ENCODE data around the gene SLC12A8. TPM values are rescaled to one million over a fixed set of nuclear protein-coding genes. Genes with fewer than 3 reads are reported as not detected.

The SLC12A8 gene
- total RNA-seq, 2 donors from 2014 or later = 0.67 to 0.69 TPM

- intact Hi-C loops (cut with DNase I) = loop anchor here (5.0 to 10.0 kb wide), 2 partner anchors 90 to 112 kb away; no protein-coding TSS in a partner anchor
- DNase-seq (ENCODE audit: low spot score) = no peak
Observed at GRCh38 chr3:125052624-125053303, 159.8 kb downstream of the SLC12A8 start.

DNA sequence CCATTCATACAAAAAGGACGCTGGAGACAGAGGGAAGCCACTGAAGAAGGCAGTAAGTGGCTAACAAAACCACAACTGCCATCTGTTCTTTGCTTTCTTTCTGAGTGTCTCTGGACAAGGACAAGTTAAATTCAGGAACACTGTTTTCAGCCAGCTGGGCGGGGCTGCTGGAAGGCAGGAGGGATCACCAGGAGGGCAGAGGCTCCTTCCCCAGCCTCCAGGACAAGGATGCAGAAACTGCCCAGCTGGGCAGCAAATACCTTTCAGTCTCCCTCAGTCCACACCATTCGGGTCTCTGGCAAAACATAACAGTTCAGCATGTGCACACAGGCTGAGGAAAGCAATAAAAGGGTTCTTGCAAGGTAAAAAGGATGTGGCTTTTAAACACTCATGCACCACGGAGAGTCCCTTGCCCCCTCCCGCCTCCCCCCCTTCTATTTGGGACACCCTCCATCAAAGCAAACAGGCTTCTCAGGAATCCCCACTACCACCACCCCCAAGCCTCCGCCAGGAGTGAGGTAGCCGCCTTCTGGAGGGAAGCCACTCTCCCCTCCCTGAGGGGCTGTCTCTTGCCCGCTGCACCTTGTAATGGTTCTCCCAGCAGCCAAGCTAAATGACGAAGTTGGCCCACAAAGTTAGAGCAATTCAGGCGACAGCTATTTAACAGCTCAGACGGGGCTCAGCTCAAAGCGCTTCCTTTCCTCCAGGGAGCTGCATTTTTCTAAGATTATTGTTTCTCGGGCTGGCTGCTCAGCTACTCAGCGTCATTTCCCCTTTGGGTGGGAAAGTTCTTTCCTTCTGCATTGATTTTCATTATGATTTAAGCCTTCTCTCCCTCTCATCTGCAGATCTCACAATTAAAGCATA lies 160.6 kb downstream of the SLC12A8 start:
- peak; percentile 89 for DNase-seq (ENCODE audit: low spot score)
- intact Hi-C loops (cut with DNase I) = loop anchor here (5.0 to 10.0 kb wide), 2 partner anchors 90 to 113 kb away; no protein-coding TSS in a partner anchor

- intact Hi-C loops (cut with DNase I) = loop anchor here (5.0 to 10.0 kb wide), 2 partner anchors 91 to 114 kb away; no protein-coding TSS in a partner anchor
- DNase-seq (ENCODE audit: low spot score) = no peak
Observed at GRCh38 chr3:125051205-125051604, 161.3 kb downstream of the SLC12A8 start.

- intact Hi-C loops (cut with DNase I) = loop anchor here (5.0 to 10.0 kb wide), 2 partner anchors 92 to 114 kb away; no protein-coding TSS in a partner anchor
- no peak for DNase-seq (ENCODE audit: low spot score)
Observed at GRCh38 chr3:125050488-125051090, 162.0 kb downstream of the SLC12A8 start.

DNA sequence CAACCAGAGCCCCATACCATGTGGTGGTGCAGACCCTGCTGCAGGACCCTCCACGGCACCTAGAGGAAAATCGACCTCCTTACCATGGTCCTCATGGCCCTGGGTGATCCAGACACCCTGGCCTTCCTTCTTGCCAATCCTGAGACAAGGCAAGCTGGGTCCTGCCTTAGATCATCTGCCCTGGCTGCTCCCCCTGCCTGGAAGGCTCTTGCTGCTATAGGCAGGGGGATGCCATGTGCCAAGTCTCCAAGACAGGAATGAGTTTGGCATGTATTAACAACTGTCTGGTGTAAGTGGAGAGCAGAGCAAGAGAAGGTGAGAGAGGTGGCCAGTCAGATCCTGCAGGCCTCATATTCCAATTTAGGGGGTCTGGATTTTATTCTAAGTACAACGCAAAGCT lies 164.3 kb downstream of the SLC12A8 start:
- no peak for DNase-seq (ENCODE audit: low spot score)
- intact Hi-C loops (cut with DNase I) = no loop called here

GRCh38 chr3:125045965-125046364 lies 166.6 kb downstream of the SLC12A8 start:
- intact Hi-C loops (cut with DNase I) = no loop called here
- no peak for DNase-seq (ENCODE audit: low spot score)

GRCh38 chr3:125045194-125045593 lies 167.4 kb downstream of the SLC12A8 start:
- DNase-seq (ENCODE audit: low spot score) = no peak
- intact Hi-C loops (cut with DNase I) = no loop called here

GRCh38 chr3:125043599-125044151 lies 168.9 kb downstream of the SLC12A8 start:
- DNase-seq (ENCODE audit: low spot score) = no peak

DNA sequence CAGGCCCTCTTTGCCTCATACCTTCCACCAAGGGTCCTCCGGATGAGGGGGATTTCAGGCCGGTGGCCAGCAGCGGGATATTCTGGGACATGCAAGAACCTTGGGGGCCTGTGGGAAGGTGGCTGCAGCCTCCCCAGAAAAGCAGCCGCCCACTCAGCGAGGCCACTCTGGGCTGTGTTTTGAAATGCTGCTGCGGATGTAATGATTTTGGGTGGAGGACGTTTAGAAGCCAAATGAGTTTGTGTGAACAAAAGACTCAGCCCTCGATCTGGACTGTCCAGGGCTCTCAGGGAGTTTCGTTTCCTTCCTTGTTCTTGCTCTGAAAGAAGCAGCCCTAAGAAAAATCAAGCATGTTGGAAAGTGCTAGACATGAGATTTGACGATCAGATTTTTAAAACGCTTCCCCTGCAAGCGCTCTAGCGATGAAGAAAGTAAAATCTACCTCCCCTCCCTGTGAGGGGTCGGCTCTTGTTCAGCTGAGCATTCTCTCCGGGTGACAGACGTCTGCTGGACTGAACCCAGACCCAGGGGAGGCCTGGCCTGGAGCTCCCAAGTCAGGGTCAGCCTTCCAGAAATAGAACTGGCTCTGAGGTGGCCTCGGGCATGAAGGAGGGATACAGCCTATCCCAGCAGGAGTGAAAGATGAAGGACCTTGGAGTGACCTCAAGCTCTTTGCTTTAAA lies 169.7 kb downstream of the SLC12A8 start:
- DNase-seq (ENCODE audit: low spot score) = peak; percentile 85
- intact Hi-C loops (cut with DNase I) = no loop called here

More at GRCh38 chr3:125043599-125044151, 168.9 kb downstream of the SLC12A8 start:
- intact Hi-C loops (cut with DNase I) = no loop called here

- intact Hi-C loops (cut with DNase I) = no loop called here
- no peak for DNase-seq (ENCODE audit: low spot score)
Observed at GRCh38 chr3:125039131-125040100, 173.1 kb downstream of the SLC12A8 start.

GRCh38 chr3:125037498-125038150 lies 174.9 kb downstream of the SLC12A8 start:
- intact Hi-C loops (cut with DNase I) = no loop called here
- no peak for DNase-seq (ENCODE audit: low spot score)

DNA sequence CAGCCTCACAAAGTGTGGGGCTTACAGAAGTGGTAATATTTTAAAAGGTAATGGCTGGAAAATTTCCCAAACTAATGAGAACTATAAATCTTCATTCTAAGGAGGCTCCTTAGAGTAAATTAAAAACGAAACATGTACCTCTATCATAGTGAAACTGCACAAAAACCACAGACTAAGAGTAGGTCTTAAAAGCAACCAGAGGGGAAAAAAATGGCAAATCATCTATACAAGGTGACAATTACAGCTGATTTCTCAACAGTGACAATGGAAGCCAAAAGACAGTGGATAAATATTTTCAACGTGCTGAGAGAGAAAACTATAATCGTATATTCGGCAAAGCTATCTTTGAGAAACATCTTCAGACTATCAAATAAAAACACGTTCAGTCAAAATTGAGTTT lies 177.3 kb downstream of the SLC12A8 start:
- intact Hi-C loops (cut with DNase I) = no loop called here

DNA sequence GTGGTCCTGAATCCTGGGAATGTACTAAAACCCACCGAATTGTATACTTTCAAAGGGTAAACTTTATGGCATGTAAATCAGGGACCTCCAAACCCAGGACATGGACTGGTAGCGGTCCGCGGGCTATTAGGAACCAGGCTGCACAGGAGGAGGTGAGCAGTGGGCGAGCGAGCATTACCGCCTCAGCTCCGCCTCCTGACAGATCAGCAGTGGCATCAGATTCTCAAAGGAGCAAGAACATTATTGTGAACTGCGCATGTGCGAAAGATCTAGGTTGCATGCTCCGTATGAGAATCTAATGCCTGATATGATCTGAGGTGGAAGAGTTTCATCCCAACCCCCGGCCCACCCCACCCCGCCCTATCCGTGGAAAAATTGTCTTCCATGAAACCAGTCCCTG lies 178.9 kb downstream of the SLC12A8 start:
- intact Hi-C loops (cut with DNase I) = no loop called here
- DNase-seq (ENCODE audit: low spot score) = no peak

More for the DNA sequence above, 177.3 kb downstream of the SLC12A8 start:
- DNase-seq (ENCODE audit: low spot score) = no peak

- intact Hi-C loops (cut with DNase I) = no loop called here
- no peak for DNase-seq (ENCODE audit: low spot score)
Observed at GRCh38 chr3:125033135-125033534, 179.4 kb downstream of the SLC12A8 start.

DNA sequence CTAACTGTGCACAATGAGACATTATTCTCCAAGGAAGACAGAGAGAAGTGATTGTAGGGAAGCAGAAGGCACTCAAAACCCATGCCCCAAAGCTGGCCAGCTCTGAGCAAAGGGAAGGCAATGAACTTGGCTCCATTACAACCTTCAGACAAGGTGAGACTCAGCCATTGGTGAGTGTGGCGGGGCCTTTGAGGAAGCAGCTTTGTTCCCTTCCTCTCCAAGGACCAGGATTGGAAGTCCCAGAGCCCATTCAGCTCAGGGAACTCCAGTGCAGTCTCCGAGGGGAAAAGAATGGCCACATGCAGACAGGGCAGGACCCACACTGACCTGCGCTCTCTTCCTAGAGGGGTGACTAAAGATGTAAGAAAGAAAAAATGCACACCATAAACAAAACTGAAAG lies 179.9 kb downstream of the SLC12A8 start:
- intact Hi-C loops (cut with DNase I) = no loop called here
- no peak for DNase-seq (ENCODE audit: low spot score)

Measured in posterior vena cava (tissue), 2 donors.